GM19324 (cell line): ENCODE data around the gene PSMD1.

Experiments used
- ATAC-seq: cut with Tn5 transposase; IDR thresholded peaks from one replicate; pipeline ENCODE4 v1.9.1; 2021; ENCODE audit warnings: mild to moderate bottlenecking, moderate library complexity; ENCODE audit not compliant: unreplicated experiment, low FRiP score

PSMD1 gene

GRCh38 chr2:231033147-231034132 is 23.2 kb upstream of the PSMD1 start:
- ATAC-seq, result no peak

GRCh38 chr2:231034291-231034882 is 22.3 kb upstream of the PSMD1 start:
- no peak for ATAC-seq

- no peak for ATAC-seq
These were observed 20.5 kb upstream of the PSMD1 start for GRCh38 chr2:231036131-231036530.

- no peak for ATAC-seq
These were observed 20.0 kb upstream of the PSMD1 start for GRCh38 chr2:231036578-231037106.

GRCh38 chr2:231037202-231037730 is 19.4 kb upstream of the PSMD1 start, which contains the start of gene C2orf72:
Gene C2orf72 (plus strand): TSS chr2:231037523. CDS start chr2:231037566, 43 bp downstream.
- no peak for ATAC-seq

- no peak for ATAC-seq
These were observed 18.8 kb upstream of the PSMD1 start for GRCh38 chr2:231037731-231038482.

GRCh38 chr2:231038483-231039293 is 18.0 kb upstream of the PSMD1 start:
- ATAC-seq, result no peak

- ATAC-seq, result no peak
These were observed 17.4 kb upstream of the PSMD1 start for GRCh38 chr2:231039294-231039664.

GRCh38 chr2:231039821-231040364 is 16.8 kb upstream of the PSMD1 start:
- ATAC-seq, result no peak

GRCh38 chr2:231041061-231041689 is 15.5 kb upstream of the PSMD1 start:
- no peak for ATAC-seq

- no peak for ATAC-seq
These were observed 12.9 kb upstream of the PSMD1 start for GRCh38 chr2:231043796-231044195.

GRCh38 chr2:231046916-231047273 is 9.8 kb upstream of the PSMD1 start:
- ATAC-seq, result no peak

GRCh38 chr2:231047274-231047922 is 9.3 kb upstream of the PSMD1 start:
- no peak for ATAC-seq

GRCh38 chr2:231047923-231048915 is 8.4 kb upstream of the PSMD1 start:
- ATAC-seq, result no peak

GRCh38 chr2:231049286-231050017 is 7.2 kb upstream of the PSMD1 start:
- ATAC-seq, result no peak

GRCh38 chr2:231050018-231050901 is 6.4 kb upstream of the PSMD1 start:
- ATAC-seq, result no peak
